Caki2 (cell line): ENCODE results near the gene HSPB6. TPM values are rescaled to one million over a fixed set of nuclear protein-coding genes. Genes with fewer than 3 reads are reported as not detected.

Source experiments
- DNase-seq: peaks from one replicate; pipeline ENCODE4 v3.0.0-alpha.2; 2015; ENCODE audit warnings: low read depth
- in situ Hi-C: cut with HindIII; loops from 2 replicates; pipeline ENCODE4 v1.10.0; 2016; ENCODE audit warnings: low sequenced_read_pairs, low pct_unique_long_range_greater_than_20kb, mixed read lengths
- total RNA-seq: library from RNA; depleted of rRNA; stranded (reverse); fragments of >200 nt; shearing (Covaris generic); gene quantifications from 2 replicates; pipeline ENCODE4 v1.2.3, GENCODE V29; 2014; ENCODE audit warnings: low replicate concordance

Gene HSPB6
- total RNA-seq, 1 experiment from 2014 or later = not detected

- DNase-seq = no peak
- in situ Hi-C loops = no loop called here
Observed at GRCh38 chr19:35738887-35739229, 18.0 kb downstream of the HSPB6 start.

- no peak for DNase-seq
- in situ Hi-C loops = no loop called here
Observed at GRCh38 chr19:35738021-35738886, 18.6 kb downstream of the HSPB6 start.

- no peak for DNase-seq
Observed at GRCh38 chr19:35736913-35737886, 19.6 kb downstream of the HSPB6 start.

GRCh38 chr19:35734889-35735288 lies 21.9 kb downstream of the HSPB6 start:
- in situ Hi-C loops = no loop called here
- DNase-seq = no peak

More at GRCh38 chr19:35736913-35737886, 19.6 kb downstream of the HSPB6 start:
- in situ Hi-C loops = no loop called here

DNA sequence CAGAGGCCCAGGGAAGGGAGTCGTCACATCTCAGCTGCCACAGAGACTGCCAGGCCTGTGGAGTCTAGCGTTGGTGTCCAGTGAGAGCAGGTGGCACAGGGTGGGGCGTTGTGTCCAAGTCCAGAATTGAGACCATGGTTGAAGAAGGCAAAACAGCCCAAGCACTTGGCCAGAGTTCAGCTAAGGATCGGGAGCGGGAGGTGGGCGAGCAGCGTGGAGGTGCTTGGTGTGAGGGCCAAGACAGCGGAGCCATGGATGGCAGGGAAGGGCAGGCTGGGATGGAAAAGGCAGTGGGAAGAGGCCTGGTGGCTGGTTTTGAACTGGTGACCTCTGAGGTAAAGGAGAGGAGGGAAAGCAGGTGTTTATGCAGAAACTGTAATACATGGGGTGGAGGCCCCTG lies 22.6 kb downstream of the HSPB6 start:
- DNase-seq = no peak
- in situ Hi-C loops = no loop called here

GRCh38 chr19:35733180-35734125 lies 23.4 kb downstream of the HSPB6 start:
- DNase-seq = no peak
- in situ Hi-C loops = no loop called here

GRCh38 chr19:35732540-35733179 lies 24.2 kb downstream of the HSPB6 start:
- DNase-seq = no peak
- in situ Hi-C loops = no loop called here

GRCh38 chr19:35731779-35732405 lies 24.9 kb downstream of the HSPB6 start:
- in situ Hi-C loops = no loop called here
- DNase-seq = no peak

GRCh38 chr19:35731353-35731752 lies 25.5 kb downstream of the HSPB6 start:
- DNase-seq = no peak
- in situ Hi-C loops = no loop called here

GRCh38 chr19:35730326-35730725 lies 26.5 kb downstream of the HSPB6 start:
- no peak for DNase-seq
- in situ Hi-C loops = no loop called here

GRCh38 chr19:35729763-35730162 lies 27.1 kb downstream of the HSPB6 start:
- DNase-seq = no peak

GRCh38 chr19:35729021-35729420 lies 27.8 kb downstream of the HSPB6 start:
- no peak for DNase-seq
- in situ Hi-C loops = no loop called here

More at GRCh38 chr19:35729763-35730162, 27.1 kb downstream of the HSPB6 start:
- in situ Hi-C loops = no loop called here

GRCh38 chr19:35727956-35728706 lies 28.7 kb downstream of the HSPB6 start:
- DNase-seq = no peak
- in situ Hi-C loops = no loop called here

DNA sequence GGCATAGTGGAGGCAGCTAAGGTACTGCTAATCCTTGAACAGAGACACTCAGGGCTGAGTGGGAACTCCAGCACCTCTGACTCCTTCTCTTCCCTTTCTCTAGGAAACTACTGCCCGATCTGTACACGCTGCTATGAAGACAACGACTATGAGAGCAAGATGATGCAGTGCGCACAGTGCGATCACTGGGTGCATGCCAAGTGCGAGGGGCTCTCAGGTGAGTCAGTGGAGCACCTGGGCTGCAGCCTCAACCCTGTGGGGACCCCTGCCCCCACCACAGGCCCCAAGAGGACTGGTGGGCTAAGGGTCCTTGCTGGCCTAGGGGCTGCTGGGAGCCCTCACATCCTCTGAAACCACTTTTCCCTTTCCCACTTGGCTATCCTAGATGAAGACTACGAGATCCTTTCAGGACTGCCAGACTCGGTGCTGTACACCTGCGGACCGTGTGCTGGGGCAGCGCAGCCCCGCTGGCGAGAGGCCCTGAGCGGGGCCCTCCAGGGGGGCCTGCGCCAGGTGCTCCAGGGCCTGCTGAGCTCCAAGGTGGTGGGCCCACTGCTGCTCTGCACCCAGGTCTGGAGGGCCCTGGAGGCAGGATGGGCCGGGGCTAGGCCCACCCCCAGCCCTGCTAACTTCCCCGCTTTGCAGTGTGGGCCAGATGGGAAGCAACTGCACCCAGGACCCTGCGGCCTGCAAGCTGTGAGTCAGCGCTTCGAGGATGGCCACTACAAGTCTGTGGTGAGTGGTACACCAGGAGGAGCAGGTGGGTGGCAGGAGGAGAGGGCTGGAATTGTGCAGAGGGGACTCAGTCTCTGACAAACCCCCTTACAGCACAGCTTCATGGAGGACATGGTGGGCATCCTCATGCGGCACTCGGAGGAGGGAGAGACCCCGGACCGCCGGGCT lies 29.5 kb downstream of the HSPB6 start:
- in situ Hi-C loops = no loop called here
- DNase-seq = no peak

DNA sequence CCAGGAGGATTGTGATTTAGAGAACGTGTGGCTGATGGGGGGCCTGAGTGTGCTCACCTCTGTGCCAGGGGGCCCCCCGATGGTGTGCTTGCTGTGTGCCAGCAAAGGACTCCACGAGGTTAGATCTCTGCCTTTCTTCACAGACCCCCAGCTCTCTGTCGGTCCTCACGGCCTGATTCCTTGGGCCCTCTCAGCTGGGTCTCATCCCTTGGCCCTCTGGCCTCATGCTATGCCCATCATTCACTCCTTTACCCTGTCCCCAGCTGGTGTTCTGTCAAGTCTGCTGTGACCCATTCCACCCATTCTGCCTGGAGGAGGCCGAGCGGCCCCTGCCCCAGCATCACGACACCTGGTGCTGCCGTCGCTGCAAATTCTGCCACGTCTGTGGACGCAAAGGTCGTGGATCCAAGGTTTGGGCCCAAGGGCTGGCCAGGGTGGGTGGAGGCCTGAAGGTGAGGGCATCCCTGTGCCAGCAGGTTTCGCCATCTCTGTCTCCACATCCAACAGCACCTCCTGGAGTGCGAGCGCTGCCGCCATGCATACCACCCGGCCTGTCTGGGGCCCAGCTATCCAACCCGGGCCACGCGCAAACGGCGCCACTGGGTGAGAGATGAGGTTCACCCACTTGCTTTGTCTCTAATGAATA lies 31.5 kb downstream of the HSPB6 start:
- in situ Hi-C loops = no loop called here
- DNase-seq = no peak
